ENCODE measurements around the gene PACRGL. TPM values are rescaled to one million over a fixed set of nuclear protein-coding genes. Genes with fewer than 3 reads are reported as not detected.

The PACRGL gene
- total and polyA plus RNA-seq, 9 of the 15 experiments (the other 6 are each of a cell fraction or from before 2014, with no cell fraction given), result 6.6 to 55.0 (median 27.5) TPM

GRCh38 chr4:20698820-20699219 is 1.4 kb upstream of the PACRGL start (continued):
- TF ChIP-seq AFF1 (IDR thresholded peaks at IDR 0.05; ENCODE audit: low read depth in 1 of 2, partially characterized antibody in 2 of 2), result no peak
- no peak for TF ChIP-seq ZBTB33 (CRISPR knock-in tag; IDR thresholded peaks at IDR 0.05)
- TF ChIP-seq ATF4 (CRISPR knock-in tag; IDR thresholded peaks at IDR 0.05), result peak; percentile 47; the same call in 1 of the 2 replicates
- no peak for TF ChIP-seq SMAD2 (IDR thresholded peaks at IDR 0.05; ENCODE audit: low read depth, low read length)
- no peak for TF ChIP-seq ZHX1 (conservative IDR thresholded peaks at IDR 0.05; ENCODE audit: low read length)
- TF ChIP-seq ZNF41 (CRISPR knock-in tag; conservative IDR thresholded peaks at IDR 0.05), result no peak
- no peak for TF ChIP-seq SPI1 (IDR thresholded peaks at IDR 0.05; ENCODE audit: borderline replicate concordance, low read depth, low read length)
- TF ChIP-seq KDM2B (CRISPR knock-in tag; IDR thresholded peaks at IDR 0.05), result no peak
- TF ChIP-seq ZNF146 (CRISPR knock-in tag; IDR thresholded peaks at IDR 0.05; ENCODE audit: unreplicated experiment), result no peak
- TF ChIP-seq SOX6 (IDR thresholded peaks at IDR 0.05), result peak; percentile 82
- no peak for TF ChIP-seq ZNF263 (CRISPR knock-in tag; IDR thresholded peaks at IDR 0.05; ENCODE audit: borderline replicate concordance)
- no peak for TF ChIP-seq SIRT6 (IDR thresholded peaks at IDR 0.05; ENCODE audit: low read depth, low read length)
- peak; percentile 89 for TF ChIP-seq LEF1 (IDR thresholded peaks at IDR 0.05)
- TF ChIP-seq COPS2 (conservative IDR thresholded peaks at IDR 0.05), result no peak
- TF ChIP-seq RFX5 (IDR thresholded peaks at IDR 0.05; ENCODE audit: low read depth, low read length), result no peak
- no peak for TF ChIP-seq CEBPZ (IDR thresholded peaks at IDR 0.05; ENCODE audit: borderline replicate concordance, low read depth, low read length)
